VCaP (cell line): ENCODE measurements around the gene FGG.
"Not testable (repeated sequence)": the region's sequence is repeated elsewhere in the genome, so short reads cannot be mapped to it uniquely, and the experiment has no call there.

Source experiments
- H3K27ac ChIP-seq: fragments of 450-650 bp; 2 replicates; pipeline ENCODE4 v1.5.1; 2017
- TF ChIP-seq, protein P1 (sequence below): fragments of 450-650 bp; conservative IDR thresholded peaks from 2 replicates; pipeline ENCODE4 v1.5.1; 2017; ENCODE audit warnings: mild to moderate bottlenecking, moderate library complexity

FGG gene

DNA sequence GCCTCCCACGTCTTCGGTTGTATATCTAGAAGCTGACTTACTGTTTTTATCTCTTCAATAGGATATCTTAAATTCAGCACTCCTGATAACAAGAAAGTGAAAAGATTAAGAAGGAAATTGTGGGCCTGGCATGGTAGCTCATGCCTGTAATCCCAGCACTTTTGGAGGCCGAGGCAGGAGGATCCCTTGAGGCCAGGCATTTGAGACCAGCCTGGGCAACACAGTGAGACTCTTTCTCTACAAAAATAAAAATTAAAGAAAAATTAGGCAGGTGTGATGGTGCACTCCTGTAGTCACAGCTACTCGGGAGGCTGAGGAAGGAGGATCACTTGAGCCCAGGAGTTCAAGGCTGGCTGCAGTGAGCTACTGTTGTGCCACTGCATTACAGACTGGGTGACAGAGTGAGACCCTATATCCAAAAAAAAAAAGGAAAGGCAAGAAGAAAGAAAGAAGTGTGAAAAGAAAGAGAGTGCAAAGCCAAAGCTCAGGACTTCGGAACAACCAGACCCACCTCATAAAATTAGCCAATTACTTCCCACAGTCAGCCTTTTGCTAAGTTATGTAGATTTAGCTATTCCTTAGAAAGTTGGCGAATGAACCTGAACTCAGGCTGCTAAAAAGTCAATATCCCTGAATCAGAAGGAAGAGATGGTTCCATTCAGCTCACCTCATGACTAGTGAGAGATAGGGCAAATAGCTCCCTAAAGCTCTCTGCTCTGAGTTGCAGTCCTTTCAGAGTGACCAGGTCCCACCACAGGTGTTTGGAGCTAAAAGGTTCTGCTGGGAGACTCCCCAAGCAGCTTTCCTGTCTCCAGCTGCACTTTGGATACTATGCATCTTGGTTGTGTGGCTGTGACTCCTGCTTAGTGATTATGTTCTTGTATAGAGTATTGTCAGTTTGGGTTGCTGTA, 9.2 kb downstream of the FGG start:
- no peak overlapping the region for H3K27ac ChIP-seq
- TF ChIP-seq, protein P1, sequence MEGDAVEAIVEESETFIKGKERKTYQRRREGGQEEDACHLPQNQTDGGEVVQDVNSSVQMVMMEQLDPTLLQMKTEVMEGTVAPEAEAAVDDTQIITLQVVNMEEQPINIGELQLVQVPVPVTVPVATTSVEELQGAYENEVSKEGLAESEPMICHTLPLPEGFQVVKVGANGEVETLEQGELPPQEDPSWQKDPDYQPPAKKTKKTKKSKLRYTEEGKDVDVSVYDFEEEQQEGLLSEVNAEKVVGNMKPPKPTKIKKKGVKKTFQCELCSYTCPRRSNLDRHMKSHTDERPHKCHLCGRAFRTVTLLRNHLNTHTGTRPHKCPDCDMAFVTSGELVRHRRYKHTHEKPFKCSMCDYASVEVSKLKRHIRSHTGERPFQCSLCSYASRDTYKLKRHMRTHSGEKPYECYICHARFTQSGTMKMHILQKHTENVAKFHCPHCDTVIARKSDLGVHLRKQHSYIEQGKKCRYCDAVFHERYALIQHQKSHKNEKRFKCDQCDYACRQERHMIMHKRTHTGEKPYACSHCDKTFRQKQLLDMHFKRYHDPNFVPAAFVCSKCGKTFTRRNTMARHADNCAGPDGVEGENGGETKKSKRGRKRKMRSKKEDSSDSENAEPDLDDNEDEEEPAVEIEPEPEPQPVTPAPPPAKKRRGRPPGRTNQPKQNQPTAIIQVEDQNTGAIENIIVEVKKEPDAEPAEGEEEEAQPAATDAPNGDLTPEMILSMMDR: no peak

DNA sequence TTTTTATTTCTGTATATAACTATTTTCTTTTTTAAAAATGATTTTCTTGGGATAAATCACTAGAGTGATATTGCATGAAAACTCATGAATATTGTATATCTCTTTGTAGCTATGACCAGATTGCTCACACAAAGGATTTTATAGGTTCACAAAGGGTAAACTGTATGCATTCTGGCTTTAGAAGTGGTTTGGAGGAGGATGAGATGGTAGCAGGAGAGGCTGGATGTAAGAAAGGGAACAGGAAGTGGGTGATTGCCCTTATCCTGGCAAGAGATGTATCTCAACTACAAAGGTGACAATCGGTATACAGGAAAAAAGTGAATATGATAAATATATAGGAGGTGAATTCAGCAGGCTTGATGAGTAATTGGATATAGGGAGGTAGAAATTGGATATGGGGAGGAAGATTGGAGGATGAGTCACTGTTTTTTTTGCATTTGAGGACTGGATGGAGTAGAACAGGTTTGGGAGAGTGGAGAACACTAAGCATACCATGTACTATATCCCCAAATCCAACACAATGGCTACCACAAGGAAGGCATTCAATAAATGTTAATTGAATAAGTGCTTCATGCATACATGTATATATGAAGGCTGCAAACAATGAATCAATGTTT, 9.9 kb downstream of the FGG start:
- TF ChIP-seq, protein P1: no peak
- no peak overlapping the region for H3K27ac ChIP-seq

DNA sequence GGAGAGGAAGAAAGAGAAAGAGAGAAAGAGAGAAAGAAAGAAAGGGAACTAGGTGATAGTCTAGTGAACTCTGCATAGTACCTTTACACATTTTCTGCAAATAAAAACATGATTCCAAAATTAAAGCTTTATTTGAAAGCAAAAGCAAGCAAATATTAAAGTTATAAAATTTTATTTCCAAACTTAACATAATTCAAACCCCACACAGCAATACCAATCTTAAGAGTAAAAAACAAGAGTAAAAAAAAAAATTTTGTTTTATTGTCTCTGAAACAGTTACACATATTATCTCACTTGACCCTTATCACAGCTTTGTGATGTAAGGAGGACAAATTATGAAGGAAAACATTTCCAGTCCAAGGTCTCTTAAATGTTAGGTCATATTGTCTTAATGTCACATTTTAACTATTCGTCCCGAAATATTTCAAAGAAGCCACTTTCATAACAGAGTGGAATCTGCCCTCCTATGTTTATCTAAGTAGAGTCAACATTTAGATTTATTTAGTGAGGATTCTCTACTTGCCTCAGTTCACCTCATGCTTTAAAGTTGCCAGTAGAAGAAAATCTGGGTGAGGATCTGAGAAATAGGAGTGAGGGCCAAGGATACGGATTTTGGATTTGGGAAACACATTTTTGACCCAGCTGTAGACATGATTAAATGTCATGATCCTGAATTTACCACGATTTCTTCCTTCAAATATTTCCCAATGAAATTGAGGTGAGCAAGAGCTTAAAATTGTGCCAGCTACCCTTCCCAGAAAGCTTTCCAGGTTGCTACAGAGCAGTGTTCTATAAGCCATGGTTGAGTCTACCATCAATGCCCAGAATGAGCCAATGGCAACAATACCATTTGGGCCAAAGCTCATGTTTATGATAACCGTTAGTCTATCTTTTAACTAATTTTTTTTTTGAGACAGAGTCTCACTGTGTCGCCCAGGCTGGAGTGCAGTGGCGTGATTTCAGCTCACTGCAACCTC, 14.4 kb downstream of the FGG start:
- TF ChIP-seq, protein P1: no peak
- H3K27ac ChIP-seq: no peak overlapping the region

DNA sequence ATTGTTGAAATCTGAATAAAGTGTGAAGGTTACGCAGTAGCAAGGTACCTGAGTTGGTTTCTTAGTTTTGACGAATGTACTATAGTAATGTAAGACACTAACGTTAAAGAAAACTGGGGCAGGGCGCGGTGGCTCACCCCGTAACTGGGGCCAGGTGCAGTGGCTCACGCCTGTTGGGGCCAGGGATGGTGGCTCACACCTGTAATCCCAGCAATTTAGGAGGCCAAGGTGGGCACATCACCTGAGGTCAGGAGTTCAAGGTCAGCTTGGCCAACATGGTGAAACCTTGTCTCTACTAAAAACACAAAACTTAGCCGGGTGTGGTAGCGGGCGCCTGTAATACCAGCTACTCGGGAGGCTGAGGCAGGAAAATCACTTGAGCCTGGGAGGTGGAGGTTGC, 15.2 kb downstream of the FGG start:
- not testable (repeated sequence) for H3K27ac ChIP-seq

DNA sequence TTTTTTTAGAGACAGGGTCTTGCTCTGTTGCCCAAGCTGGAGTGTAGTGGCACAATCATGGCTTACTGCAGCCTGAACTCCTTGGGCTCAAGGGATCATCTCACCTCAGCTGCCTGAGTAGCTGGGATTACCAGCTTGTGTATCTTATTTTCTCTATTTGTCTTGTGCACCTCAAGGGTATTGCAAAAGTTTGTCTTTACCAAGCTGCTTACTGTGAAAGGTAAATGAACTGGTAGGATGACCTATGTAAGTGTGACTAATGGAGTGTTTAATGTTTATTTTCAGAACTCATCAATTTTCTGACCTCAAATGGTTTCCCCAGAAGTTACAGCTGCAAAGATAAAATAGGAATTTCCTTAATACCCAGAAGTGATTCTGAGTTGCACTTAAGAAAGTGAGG, 16.6 kb downstream of the FGG start:
- TF ChIP-seq, protein P1: no peak
- no peak overlapping the region for H3K27ac ChIP-seq

DNA sequence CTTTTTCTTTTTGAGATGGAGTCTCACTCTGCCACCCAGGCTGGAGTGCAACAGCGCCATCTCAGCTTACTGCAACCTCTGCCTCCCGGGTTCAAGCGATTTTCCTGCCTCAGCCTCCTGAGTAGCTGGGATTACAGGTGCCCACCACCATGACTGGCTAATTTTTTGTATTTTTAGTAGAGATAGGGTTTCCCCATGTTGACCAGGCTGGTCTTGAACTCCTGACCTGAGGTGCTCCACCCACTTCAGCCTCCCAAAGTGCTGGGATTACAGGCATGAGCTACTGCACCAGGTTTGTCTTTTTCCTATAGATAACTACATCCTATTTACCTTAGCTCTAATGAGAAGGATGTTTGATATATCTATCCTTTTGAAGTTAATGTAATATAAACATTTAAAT, 18.1 kb downstream of the FGG start:
- not testable (repeated sequence) for H3K27ac ChIP-seq

DNA sequence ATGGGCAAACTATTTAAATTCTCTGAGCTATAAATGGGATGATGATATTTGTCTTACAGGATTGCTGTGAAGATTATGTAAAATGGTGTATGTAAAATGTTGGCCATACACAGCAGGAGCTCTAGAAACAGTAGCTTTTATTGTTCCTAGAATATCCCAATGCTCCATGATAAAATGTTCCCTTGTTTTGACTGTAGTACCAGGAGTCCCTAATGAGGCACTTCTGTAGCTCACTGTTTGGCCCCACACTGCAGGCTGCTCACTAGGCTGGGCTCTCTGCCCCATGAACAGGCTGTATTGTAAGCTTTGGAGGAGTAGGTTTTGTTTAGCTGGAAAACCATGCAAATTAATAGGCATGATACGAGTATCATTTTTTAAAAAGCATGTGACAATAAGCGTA, 18.6 kb downstream of the FGG start:
- TF ChIP-seq, protein P1: no peak
- H3K27ac ChIP-seq: no peak overlapping the region

DNA sequence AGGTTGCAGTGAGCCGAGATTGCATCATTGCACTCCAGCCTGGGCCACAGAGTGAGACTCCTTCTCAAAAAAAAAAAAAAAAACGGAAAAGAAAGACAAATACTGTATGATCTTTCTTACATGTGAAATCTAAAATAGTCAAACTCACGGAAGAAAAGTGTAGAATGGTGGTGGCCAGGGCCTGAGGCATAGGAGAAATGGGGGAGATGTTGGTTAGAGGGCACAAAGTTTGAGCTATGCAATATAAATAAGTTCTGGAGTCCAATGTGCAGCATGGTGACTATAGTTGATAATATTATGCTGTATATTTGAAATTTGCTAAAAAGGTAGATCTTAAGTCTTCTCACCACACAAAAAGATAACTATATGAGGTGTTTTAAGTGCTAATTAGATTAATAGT, 20.6 kb downstream of the FGG start:
- no peak overlapping the region for H3K27ac ChIP-seq
- TF ChIP-seq, protein P1: no peak
